ENCODE results near the gene EPB41L2. TPM values are rescaled to one million over a fixed set of nuclear protein-coding genes. Genes with fewer than 3 reads are reported as not detected.

EPB41L2 gene
- total RNA-seq, 1 donor from 2014 or later = 17.7 TPM

DNA sequence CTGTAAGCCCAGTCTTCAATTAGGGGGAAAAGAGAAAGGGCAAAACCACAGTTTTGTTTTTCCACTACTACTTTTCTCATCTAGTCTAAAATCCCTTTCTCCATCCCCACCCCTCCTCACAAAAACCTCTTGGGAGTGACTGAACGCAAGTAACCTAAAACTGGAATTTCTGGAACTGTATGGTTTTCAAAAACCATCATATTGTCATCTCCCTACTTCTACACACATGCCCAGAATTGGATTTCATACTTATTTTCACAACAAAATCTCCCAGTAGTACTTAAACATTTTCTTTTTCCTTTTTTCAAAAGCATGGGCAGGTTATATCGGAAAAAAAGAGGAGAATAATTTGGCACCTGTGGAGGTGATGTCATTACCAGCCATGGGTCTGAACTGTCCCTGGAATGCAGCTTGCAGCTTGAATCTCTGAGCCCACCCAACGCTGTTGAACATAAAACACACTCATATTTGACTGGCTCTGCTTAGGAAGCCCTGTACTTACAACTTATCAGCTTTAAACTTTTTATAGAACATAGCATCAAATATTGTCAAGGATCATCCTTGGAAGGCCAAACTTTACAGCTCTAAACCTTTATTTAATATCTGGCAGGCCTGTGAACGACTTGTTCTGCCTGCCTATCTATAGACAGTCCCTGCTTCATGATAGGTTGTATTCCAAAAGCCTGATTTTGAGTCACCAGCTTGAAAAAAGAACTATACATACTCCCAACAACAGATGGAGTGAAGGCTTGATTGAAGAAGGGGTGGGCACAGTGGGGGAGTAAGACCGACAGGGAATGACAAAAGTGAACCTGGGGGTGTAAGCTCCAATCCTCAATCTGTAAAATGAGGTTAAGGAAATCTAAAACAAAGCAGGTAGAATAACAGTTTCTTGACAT lies 59.3 kb downstream of the EPB41L2 start:
- Mint-ChIP-seq H3K9me3 (peaks cover 17% of the 10 kb centered on the region), H3K4me1 (ENCODE audit: low read depth) (no peaks in the 10 kb centered on the region), H3K36me3 (ENCODE audit: low read depth) (no peaks in the 10 kb centered on the region), H3K4me3 (no peak overlapping the region), H3K27me3 (ENCODE audit: insufficient read depth) (peaks cover 1% of the 10 kb centered on the region), H3K27ac (no peak overlapping the region)
- no peak for DNase-seq (ENCODE audit: low spot score)
- intact Hi-C loops (cut with micrococcal nuclease) = no loop called here

DNA sequence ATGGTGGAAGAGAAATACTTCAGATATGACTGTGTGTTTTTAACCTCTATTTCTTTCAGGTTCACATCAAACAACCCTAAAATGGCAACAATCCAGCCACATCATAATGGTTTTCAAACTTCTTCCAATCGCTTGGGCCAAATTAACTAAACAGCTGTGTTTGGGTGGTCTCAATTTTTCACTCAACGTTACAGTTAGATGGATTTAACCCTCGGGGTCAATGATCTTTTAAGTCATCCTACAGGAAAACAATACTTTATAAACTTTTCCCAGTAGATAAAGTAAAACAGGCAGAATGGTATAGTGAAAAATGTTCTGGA lies 60.4 kb downstream of the EPB41L2 start:
- Mint-ChIP-seq H3K36me3 (ENCODE audit: low read depth) (no peaks in the 10 kb centered on the region), H3K27ac (no peak overlapping the region), H3K27me3 (ENCODE audit: insufficient read depth) (peaks cover 1% of the 10 kb centered on the region), H3K4me1 (ENCODE audit: low read depth) (no peaks in the 10 kb centered on the region), H3K9me3 (peaks cover 11% of the 10 kb centered on the region), H3K4me3 (no peak overlapping the region)
- intact Hi-C loops (cut with micrococcal nuclease) = no loop called here
- no peak for DNase-seq (ENCODE audit: low spot score)

DNA sequence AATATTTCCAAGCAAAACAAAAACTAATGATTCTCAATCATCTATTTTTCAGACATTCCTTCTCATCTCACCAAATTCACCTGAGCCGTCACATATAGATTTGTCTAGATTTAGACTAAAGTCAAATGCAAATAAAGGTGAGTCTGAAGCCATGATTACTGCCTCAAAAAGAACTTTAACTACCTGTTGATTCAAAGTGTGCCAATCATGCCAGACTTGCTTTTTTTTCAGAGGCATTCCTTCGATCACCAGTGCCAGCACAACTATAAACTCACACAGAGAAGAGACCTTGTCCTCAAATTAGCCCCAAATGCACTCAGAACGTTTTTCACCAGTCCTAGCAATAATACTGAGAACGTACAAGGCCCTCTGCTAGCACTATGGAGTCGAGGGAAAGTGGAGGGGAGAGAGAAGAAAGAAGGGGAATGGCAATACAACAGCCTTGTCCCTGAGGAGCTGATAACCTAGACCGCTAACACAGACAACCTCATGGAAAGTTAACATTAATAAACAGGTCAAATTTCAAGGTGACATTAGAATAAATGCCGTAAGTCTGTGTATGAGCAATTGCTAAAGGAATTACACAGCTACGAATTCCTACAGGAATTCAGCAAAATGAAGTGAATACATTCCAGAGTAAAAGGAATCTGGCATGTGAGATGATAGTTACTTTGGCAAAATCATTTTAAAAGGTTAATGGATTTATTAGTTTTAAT lies 60.9 kb downstream of the EPB41L2 start:
- Mint-ChIP-seq H3K36me3 (ENCODE audit: low read depth) (no peaks in the 10 kb centered on the region), H3K4me1 (ENCODE audit: low read depth) (no peaks in the 10 kb centered on the region), H3K4me3 (no peak overlapping the region), H3K27me3 (ENCODE audit: insufficient read depth) (peaks cover 1% of the 10 kb centered on the region), H3K9me3 (peaks cover 6% of the 10 kb centered on the region), H3K27ac (no peak overlapping the region)
- intact Hi-C loops (cut with micrococcal nuclease) = no loop called here
- no peak for DNase-seq (ENCODE audit: low spot score)

DNA sequence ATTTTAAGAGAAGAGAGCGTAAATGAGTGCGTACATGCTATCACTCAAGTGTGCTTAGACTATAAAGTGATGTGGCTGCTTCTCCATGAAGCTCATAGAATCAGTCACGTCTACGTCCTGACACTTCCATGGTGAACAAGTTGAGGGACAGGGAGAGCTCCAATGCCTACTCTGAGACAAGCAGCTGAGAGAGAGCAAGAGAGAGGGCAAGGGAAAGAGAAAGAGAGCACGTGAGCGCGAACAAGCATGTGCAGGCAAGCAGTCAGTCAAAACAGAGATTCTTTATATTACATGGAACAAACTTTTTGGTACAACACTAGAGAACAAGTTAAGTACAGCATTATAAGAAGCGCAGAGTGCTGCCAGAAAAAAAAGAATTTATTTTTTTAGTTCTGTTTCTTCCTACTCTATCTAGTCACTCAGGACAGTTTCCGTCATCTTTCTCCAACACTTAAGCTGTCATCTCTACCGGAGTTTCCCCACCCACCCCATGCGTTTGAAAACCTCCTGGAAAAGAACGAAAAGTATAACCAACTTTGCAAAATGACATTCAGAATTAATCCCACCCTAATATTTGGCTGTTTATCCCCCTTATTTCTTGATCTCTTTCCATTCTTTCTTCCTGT lies 61.8 kb downstream of the EPB41L2 start:
- no peaks in the 10 kb centered on the region for H3K9me3 Mint-ChIP-seq
- intact Hi-C loops (cut with micrococcal nuclease) = no loop called here
- H3K4me1 Mint-ChIP-seq (ENCODE audit: low read depth) = no peaks in the 10 kb centered on the region
- no peaks in the 10 kb centered on the region for H3K36me3 Mint-ChIP-seq (ENCODE audit: low read depth)
- H3K4me3 Mint-ChIP-seq = no peak overlapping the region
- DNase-seq (ENCODE audit: low spot score) = no peak
- H3K27me3 Mint-ChIP-seq (ENCODE audit: insufficient read depth) = peaks cover 1% of the 10 kb centered on the region
- H3K27ac Mint-ChIP-seq = no peak overlapping the region

DNA sequence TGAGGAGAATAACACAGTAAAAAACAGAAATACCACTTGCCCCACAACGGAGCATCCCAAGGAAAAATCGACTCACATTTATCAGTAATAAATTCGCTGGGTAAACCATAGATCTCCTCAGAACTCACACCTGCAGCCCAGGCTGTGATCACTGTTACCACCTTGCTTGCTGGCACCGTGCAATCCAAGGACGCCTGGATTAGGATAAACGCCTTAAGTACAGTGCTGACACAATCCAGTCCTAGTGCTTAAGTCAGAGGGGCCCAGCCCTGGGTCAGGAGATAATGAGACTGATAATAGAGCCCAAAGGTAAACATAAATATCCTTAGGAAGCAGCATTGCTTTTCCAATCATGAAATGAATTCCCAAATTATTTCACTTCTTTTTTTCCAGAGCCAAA lies 62.5 kb downstream of the EPB41L2 start:
- H3K27me3 Mint-ChIP-seq (ENCODE audit: insufficient read depth) = peaks cover 1% of the 10 kb centered on the region
- no peak overlapping the region for H3K4me3 Mint-ChIP-seq
- no peaks in the 10 kb centered on the region for H3K4me1 Mint-ChIP-seq (ENCODE audit: low read depth)
- H3K36me3 Mint-ChIP-seq (ENCODE audit: low read depth) = no peaks in the 10 kb centered on the region
- no peak overlapping the region for H3K27ac Mint-ChIP-seq
- DNase-seq (ENCODE audit: low spot score) = no peak
- H3K9me3 Mint-ChIP-seq = no peaks in the 10 kb centered on the region
- intact Hi-C loops (cut with micrococcal nuclease) = no loop called here

DNA sequence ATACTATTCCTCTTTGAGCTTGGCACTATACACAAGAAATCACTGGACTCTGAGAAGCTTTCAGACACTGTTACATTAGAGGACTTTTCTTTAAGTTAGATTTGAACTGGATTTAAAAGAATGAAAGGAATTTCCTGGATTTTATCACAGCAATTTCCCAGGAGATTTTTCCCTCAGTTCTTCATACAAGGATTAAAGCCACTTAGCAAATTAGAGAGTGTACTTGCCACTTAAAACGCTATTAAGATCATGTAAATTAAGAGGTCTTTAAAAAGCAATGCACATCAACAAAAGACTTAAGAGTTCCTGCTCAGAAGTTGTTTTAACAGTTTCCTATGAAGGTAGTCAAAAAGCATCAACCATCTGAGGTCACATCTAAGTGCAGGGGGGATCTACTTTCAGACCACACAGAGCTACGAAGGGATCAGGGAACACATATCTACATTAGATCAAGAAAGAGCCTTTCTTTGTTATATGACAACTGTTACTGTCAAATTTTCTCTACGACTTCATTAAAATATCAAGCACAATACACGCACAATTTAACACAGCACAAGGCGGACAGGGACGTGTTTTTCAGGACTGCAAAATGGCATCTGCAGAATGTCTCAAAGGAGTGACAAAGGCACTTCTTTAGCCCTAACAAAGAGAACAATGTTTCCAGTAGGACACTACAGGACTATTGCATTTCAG lies 65.8 kb downstream of the EPB41L2 start:
- no peak for DNase-seq (ENCODE audit: low spot score)
- H3K36me3 Mint-ChIP-seq (ENCODE audit: low read depth) = no peaks in the 10 kb centered on the region
- H3K27ac Mint-ChIP-seq = no peak overlapping the region
- peaks cover 1% of the 10 kb centered on the region for H3K27me3 Mint-ChIP-seq (ENCODE audit: insufficient read depth)
- H3K9me3 Mint-ChIP-seq = no peaks in the 10 kb centered on the region
- H3K4me1 Mint-ChIP-seq (ENCODE audit: low read depth) = no peaks in the 10 kb centered on the region
- intact Hi-C loops (cut with micrococcal nuclease) = no loop called here
- H3K4me3 Mint-ChIP-seq = no peak overlapping the region

DNA sequence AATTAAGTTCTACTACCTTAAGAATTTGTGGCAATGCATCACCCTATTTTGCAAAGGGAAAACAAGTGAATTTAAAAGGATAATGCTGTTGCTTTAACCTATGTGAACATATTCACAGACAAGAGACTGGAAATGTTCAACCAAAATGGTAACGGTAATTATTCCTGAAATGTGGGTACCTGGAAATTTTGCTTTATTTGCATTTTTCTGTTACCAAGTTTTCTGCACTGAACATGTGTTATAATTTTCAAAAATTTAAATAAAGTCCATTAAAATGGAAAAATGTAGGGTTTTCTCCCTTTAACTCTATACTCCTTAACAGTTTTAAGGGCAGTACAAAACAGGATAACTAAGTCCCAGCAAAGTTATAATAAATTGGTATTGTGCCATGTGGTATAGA lies 66.4 kb downstream of the EPB41L2 start:
- no peaks in the 10 kb centered on the region for H3K9me3 Mint-ChIP-seq
- intact Hi-C loops (cut with micrococcal nuclease) = no loop called here

DNA sequence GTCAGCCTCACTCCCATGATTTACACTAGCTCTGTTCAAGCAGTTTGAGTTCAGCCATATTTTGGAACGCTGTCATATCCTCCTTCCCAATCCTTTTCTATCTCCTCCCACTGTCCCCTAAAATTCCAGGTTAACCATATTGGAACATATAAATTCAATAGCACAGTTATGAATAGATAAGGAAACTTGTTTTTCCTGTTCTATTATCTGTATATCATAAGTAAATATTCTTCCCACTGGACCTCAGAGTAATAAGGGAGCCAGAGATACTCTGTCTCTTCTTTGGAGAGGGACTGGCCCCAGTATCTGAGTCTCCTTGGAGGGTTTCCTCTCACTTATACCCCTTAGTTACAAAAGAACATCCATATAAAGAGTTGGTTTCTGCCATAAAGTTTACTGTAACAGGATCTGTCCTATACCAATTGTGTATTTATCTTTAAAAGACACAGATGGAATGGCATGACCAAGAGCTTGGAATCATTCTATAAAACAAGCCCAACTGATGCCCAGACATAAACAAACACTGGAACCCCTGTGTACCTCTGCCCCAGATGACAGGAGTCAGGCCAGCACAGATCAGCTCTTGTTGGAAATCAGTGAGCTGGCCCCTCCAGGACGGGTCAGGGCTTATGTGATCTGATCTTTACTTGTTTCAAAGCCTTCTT lies 67.1 kb downstream of the EPB41L2 start:
- Mint-ChIP-seq H3K4me3 (no peak overlapping the region), H3K36me3 (ENCODE audit: low read depth) (no peaks in the 10 kb centered on the region), H3K27ac (no peak overlapping the region), H3K9me3 (no peaks in the 10 kb centered on the region), H3K27me3 (ENCODE audit: insufficient read depth) (peaks cover 1% of the 10 kb centered on the region), H3K4me1 (ENCODE audit: low read depth) (no peaks in the 10 kb centered on the region)
- no peak for DNase-seq (ENCODE audit: low spot score)
- intact Hi-C loops (cut with micrococcal nuclease) = no loop called here

More for the DNA sequence above, 66.4 kb downstream of the EPB41L2 start:
- no peak overlapping the region for H3K4me3 Mint-ChIP-seq
- peaks cover 1% of the 10 kb centered on the region for H3K27me3 Mint-ChIP-seq (ENCODE audit: insufficient read depth)
- no peak overlapping the region for H3K27ac Mint-ChIP-seq
- no peaks in the 10 kb centered on the region for H3K36me3 Mint-ChIP-seq (ENCODE audit: low read depth)
- no peak for DNase-seq (ENCODE audit: low spot score)
- no peaks in the 10 kb centered on the region for H3K4me1 Mint-ChIP-seq (ENCODE audit: low read depth)

DNA sequence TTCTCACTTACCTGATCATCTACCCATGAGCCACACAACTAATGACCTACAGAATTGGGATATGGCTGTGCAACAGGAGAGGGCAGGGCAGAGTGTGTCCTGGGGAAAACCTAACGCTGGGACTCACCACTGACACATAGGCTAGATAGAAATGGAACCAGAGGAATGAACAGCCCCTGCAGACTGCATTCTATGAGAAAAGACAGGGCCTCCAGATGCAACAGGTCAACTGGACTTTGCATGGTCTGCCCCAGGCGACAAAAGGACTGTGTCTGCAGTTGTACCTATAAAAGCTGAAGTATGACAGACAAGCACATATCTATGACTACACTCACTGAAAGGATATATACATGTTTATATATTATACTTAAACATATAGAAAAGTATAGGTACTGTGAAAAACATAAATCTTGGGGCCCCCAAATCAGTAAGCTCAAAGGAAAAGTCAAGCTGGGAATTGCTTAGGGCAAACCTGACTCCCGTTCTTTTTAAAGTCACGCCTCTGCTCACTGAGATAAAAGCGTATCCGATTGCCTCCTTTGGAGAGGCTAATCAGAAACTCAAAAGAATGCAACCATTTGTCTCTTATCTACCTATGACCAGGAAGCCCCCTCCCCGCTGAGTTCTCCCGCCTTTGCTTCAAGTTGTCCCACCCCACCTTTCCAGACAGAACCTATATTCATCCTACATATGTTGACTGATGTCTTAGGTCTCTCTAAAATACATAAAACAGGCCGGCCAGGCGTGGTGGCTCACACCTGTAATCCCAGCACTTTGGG lies 68.5 kb downstream of the EPB41L2 start:
- DNase-seq (ENCODE audit: low spot score) = no peak
- H3K4me3 Mint-ChIP-seq = no peak overlapping the region
- no peaks in the 10 kb centered on the region for H3K4me1 Mint-ChIP-seq (ENCODE audit: low read depth)
- no peaks in the 10 kb centered on the region for H3K9me3 Mint-ChIP-seq
- intact Hi-C loops (cut with micrococcal nuclease) = no loop called here
- H3K36me3 Mint-ChIP-seq (ENCODE audit: low read depth) = no peaks in the 10 kb centered on the region
- peaks cover 1% of the 10 kb centered on the region for H3K27me3 Mint-ChIP-seq (ENCODE audit: insufficient read depth)
- H3K27ac Mint-ChIP-seq = no peak overlapping the region

DNA sequence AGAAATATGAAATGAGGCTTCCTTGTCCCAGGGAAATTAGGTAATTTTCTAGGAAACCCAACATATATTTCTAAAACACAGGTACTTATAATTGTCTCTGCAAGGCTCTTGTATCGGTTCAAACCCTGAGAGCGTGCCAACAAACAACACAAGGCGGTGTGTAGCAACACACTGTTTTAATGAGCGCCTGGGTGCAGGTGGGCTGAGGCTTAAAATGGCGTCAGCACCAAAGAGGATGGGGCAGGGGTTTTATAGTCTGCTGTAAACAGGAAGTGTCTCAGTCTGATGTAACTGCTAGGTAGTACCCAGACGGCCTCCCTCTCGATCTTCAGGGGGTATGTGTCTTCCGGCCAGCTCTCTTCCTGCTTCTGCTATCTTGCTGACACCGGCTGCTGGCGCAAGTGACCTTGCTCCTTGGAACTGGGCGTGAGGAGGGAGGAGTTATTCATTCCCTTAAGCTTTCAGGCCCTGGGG lies 69.7 kb downstream of the EPB41L2 start:
- intact Hi-C loops (cut with micrococcal nuclease) = no loop called here
- DNase-seq (ENCODE audit: low spot score) = no peak
- H3K27me3 Mint-ChIP-seq (ENCODE audit: insufficient read depth) = no peaks in the 10 kb centered on the region
- no peak overlapping the region for H3K4me3 Mint-ChIP-seq
- H3K36me3 Mint-ChIP-seq (ENCODE audit: low read depth) = no peaks in the 10 kb centered on the region
- H3K27ac Mint-ChIP-seq = no peak overlapping the region
- H3K4me1 Mint-ChIP-seq (ENCODE audit: low read depth) = no peaks in the 10 kb centered on the region
- no peaks in the 10 kb centered on the region for H3K9me3 Mint-ChIP-seq

DNA sequence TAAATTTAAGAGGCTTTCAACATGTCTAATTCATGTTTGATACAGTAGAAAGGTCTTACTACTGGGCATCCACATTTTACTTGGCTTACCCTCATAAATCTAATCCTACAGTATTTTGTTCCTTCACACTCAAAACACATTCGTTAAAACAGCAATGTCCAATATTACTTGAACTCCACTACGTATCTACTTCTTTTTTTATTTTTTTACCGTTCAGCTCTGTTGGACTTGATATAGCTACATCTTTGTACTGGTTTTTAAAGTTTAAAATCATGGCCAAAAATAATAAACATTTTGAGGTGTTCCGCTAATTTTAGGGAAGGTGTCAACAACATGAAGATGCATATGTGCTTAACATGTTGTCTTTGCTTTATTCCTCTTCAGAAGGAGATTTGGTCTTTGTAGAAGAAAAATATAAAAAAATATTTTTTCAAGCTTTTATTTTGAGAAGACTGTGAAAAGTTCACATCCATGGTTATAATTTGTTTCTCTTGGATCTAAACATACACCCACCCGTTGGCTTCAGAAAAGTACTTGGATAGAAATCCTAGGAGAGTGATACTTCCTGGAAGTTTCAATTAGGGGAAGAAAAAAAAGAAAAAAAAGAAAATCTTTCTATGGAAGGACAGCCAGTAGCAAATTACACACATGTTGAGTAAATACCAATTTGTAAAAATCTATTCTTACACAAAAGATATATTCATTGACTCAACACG lies 71.5 kb downstream of the EPB41L2 start:
- H3K27me3 Mint-ChIP-seq (ENCODE audit: insufficient read depth) = no peaks in the 10 kb centered on the region
- no peak for DNase-seq (ENCODE audit: low spot score)
- no peaks in the 10 kb centered on the region for H3K36me3 Mint-ChIP-seq (ENCODE audit: low read depth)
- H3K4me3 Mint-ChIP-seq = no peak overlapping the region
- no peaks in the 10 kb centered on the region for H3K9me3 Mint-ChIP-seq
- H3K27ac Mint-ChIP-seq = no peak overlapping the region
- no peaks in the 10 kb centered on the region for H3K4me1 Mint-ChIP-seq (ENCODE audit: low read depth)
- intact Hi-C loops (cut with micrococcal nuclease) = no loop called here
